WTC11 (cell line): ENCODE measurements around the gene C2orf66. TPM values are rescaled to one million over a fixed set of nuclear protein-coding genes. Genes with fewer than 3 reads are reported as not detected.

Experiments
- ATAC-seq: fragments of 200-7000 bp; cut with Tn5 transposase; 2 replicates; pipeline ENCODE4 v1.10.0; 2021; ENCODE audit warnings: mild to moderate bottlenecking, moderate library complexity
- Bru-seq: library from RNA; stranded (reverse); fragments of 400-500 nt; gene quantifications from one replicate; lab custom pipeline; 2021; lab: Mats Ljungman, UMichigan
- CTCF ChIA-PET: fragments of 300-600 bp; sonication (Branson Sonifier 250); formaldehyde crosslinking; loops from one replicate; lab custom pipeline; 2021; ENCODE audit warnings: antibody characterized with exemption; lab: Charles Lee
- POLR2A ChIA-PET: fragments of 350-600 bp; sonication (Branson Sonifier 250); formaldehyde crosslinking; loops from one replicate; lab custom pipeline; 2021; ENCODE audit warnings: antibody characterized with exemption; lab: Charles Lee
- DNase-seq: peaks from one replicate; pipeline ENCODE4 v3.0.0; 2021; ENCODE audit warnings: low spot score
- H3K27ac Mint-ChIP-seq: 2 replicates; pipeline ENCODE4 v1.8.0; 2021; ENCODE audit warnings: mixed read lengths
- H3K27me3 Mint-ChIP-seq: 2 replicates; pipeline ENCODE4 v1.8.0; 2021; ENCODE audit warnings: low read depth, mild to moderate bottlenecking, moderate library complexity, mixed read lengths
- H3K36me3 Mint-ChIP-seq: 2 replicates; pipeline ENCODE4 v1.8.0; 2021; ENCODE audit warnings: mixed read lengths
- H3K4me1 Mint-ChIP-seq: 2 replicates; pipeline ENCODE4 v1.8.0; 2022; ENCODE audit warnings: mixed read lengths
- H3K4me3 Mint-ChIP-seq: 2 replicates; pipeline ENCODE4 v1.8.0; 2021; ENCODE audit warnings: mild to moderate bottlenecking, moderate library complexity, mixed read lengths
- H3K9me3 Mint-ChIP-seq: 2 replicates; pipeline ENCODE4 v1.8.0; 2021; ENCODE audit warnings: mixed read lengths
- AR ChIP-seq: fragments of 250-450 bp; sonication (Bioruptor Pico); IDR thresholded peaks from 2 replicates; pipeline ENCODE4 v1.9.0; 2021; ENCODE audit warnings: mild to moderate bottlenecking
- ATF2 ChIP-seq: sonication (generic); formaldehyde crosslinking; IDR thresholded peaks from 2 replicates; pipeline ENCODE4 v1.8.1; 2022; ENCODE audit warnings: low read depth, missing genetic modification reagents, borderline replicate concordance
- E2F5 ChIP-seq: sonication (generic); formaldehyde crosslinking; IDR thresholded peaks from 2 replicates; pipeline ENCODE4 v1.8.1; 2022; ENCODE audit warnings: mild to moderate bottlenecking, moderate library complexity, missing genetic modification reagents
- EMX1 ChIP-seq: fragments of 250-450 bp; sonication (Bioruptor Pico); IDR thresholded peaks from 2 replicates; pipeline ENCODE4 v1.8.0; 2021; ENCODE audit warnings: mild to moderate bottlenecking
- ERG ChIP-seq: fragments of 250-450 bp; sonication (Bioruptor Pico); IDR thresholded peaks from 2 replicates; pipeline ENCODE4 v1.8.0; 2021; ENCODE audit warnings: mild to moderate bottlenecking
- GABPB1 ChIP-seq: sonication (generic); formaldehyde crosslinking; IDR thresholded peaks from 2 replicates; pipeline ENCODE4 v1.8.1; 2023; ENCODE audit warnings: mild to moderate bottlenecking, missing genetic modification reagents
- JAZF1 ChIP-seq: fragments of 250-450 bp; sonication (Bioruptor Pico); IDR thresholded peaks from 2 replicates; pipeline ENCODE4 v1.9.0; 2021; ENCODE audit warnings: moderate library complexity, mild to moderate bottlenecking, inconsistent platforms
- NFATC4 ChIP-seq: fragments of 250-450 bp; sonication (Bioruptor Pico); IDR thresholded peaks from 2 replicates; pipeline ENCODE4 v1.9.0; 2021; ENCODE audit warnings: mild to moderate bottlenecking
- NFE2L1 ChIP-seq: sonication (generic); formaldehyde crosslinking; IDR thresholded peaks from 2 replicates; pipeline ENCODE4 v1.8.1; 2023; ENCODE audit warnings: missing genetic modification reagents
- RELA ChIP-seq: sonication (generic); formaldehyde crosslinking; IDR thresholded peaks from 2 replicates; pipeline ENCODE4 v1.8.1; 2022; ENCODE audit warnings: missing genetic modification reagents, mild to moderate bottlenecking, borderline replicate concordance
- STAT6 ChIP-seq: sonication (generic); formaldehyde crosslinking; conservative IDR thresholded peaks from 2 replicates; pipeline ENCODE4 v1.8.1; 2023; ENCODE audit warnings: mild to moderate bottlenecking, low read depth, missing genetic modification reagents, moderate library complexity
- USF1 ChIP-seq: sonication (generic); formaldehyde crosslinking; IDR thresholded peaks from 2 replicates; pipeline ENCODE4 v1.8.0; 2022; ENCODE audit warnings: mild to moderate bottlenecking, missing genetic modification reagents
- ZBTB43 ChIP-seq: sonication (generic); formaldehyde crosslinking; IDR thresholded peaks from 2 replicates; pipeline ENCODE4 v1.8.1; 2023; ENCODE audit warnings: mild to moderate bottlenecking, missing genetic modification reagents
- ZNF121 ChIP-seq: sonication (generic); formaldehyde crosslinking; IDR thresholded peaks from 2 replicates; pipeline ENCODE4 v1.8.0; 2023; ENCODE audit warnings: missing genetic modification reagents
- ZNF263 ChIP-seq: sonication (generic); formaldehyde crosslinking; IDR thresholded peaks from 2 replicates; pipeline ENCODE4 v1.8.1; 2022; ENCODE audit warnings: low read depth, mild to moderate bottlenecking, moderate library complexity, missing genetic modification reagents
- ZNF532 ChIP-seq: fragments of 250-450 bp; sonication (Bioruptor Pico); IDR thresholded peaks from 2 replicates; pipeline ENCODE4 v1.9.0; 2021; ENCODE audit warnings: mild to moderate bottlenecking, borderline replicate concordance
- long read RNA-seq, 3 experiments: library from RNA in 1 of 3; library from capped mRNA in 1 of 3; library from polyadenylated mRNA in 1 of 3; unstranded in 2 of 3; stranded (forward) in 1 of 3; transcript quantifications; one replicate each; pipeline ENCODE4 v2.0.0, GENCODE V29; 2021
- total RNA-seq: library from RNA; stranded (reverse); gene quantifications from 3 replicates; pipeline ENCODE4 v1.2.3, GENCODE V29; 2021

C2orf66 gene
- total RNA-seq (not detected in 3 replicates), Bru-seq, nascent RNA (percentile 25 among the genes with signal in this experiment)
- long read RNA-seq, experiment 1: 0 reads
- long read RNA-seq, experiment 2: 0 reads
- long read RNA-seq, experiment 3: 0 reads

GRCh38 chr2:196809260-196809659 lies at the start of gene C2orf66:
Gene C2orf66, minus strand, starts transcription at chr2:196809355. Its CDS starts 19 bp downstream, at chr2:196809336.
- ATAC-seq: no peak
- H3K4me3 Mint-ChIP-seq: no peak within 1 kb of the TSS
- CTCF ChIA-PET: no interaction called here
- H3K9me3 Mint-ChIP-seq: peaks cover 7% of the 10 kb centered on the region; the same call in 1 of the 2 replicates
- no peak for DNase-seq
- no peaks in the 10 kb centered on the region for H3K36me3 Mint-ChIP-seq
- no peaks in the 10 kb centered on the region for H3K4me1 Mint-ChIP-seq
- TF ChIP-seq ZNF121 (CRISPR knock-in tag) (no peak), ZBTB43 (CRISPR knock-in tag) (no peak), NFATC4 (CRISPR knock-in tag) (no peak), GABPB1 (CRISPR knock-in tag) (no peak), ZNF263 (CRISPR knock-in tag) (no peak), JAZF1 (CRISPR knock-in tag) (no peak), ZNF532 (CRISPR knock-in tag) (no peak), STAT6 (CRISPR knock-in tag) (no peak), EMX1 (no peak)
- TF ChIP-seq, all 79 proteins: peak for 0
- Mint-ChIP-seq H3K27me3 (peaks cover 27% of the 10 kb centered on the region), H3K27ac (peak within 1 kb of the TSS; percentile 62; the same call in 1 of the 2 replicates)
- POLR2A ChIA-PET: interaction anchor here (1.0 kb wide), 1 partner anchor 10 kb away, joined by 3 read pairs; the partner anchor contains the start of gene GTF3C3

- no peak overlapping the region for H3K27ac Mint-ChIP-seq
- CTCF ChIA-PET: interaction anchor here (0.7 kb wide), 1 partner anchor 314 kb away, joined by 3 read pairs; no protein-coding TSS in a partner anchor
- H3K36me3 Mint-ChIP-seq: peaks cover 11% of the 10 kb centered on the region
- no peaks in the 10 kb centered on the region for H3K4me1 Mint-ChIP-seq
- DNase-seq (no peak), ATAC-seq (no peak)
- no peaks in the 10 kb centered on the region for H3K27me3 Mint-ChIP-seq
- POLR2A ChIA-PET: no interaction called here
- H3K9me3 Mint-ChIP-seq: peaks cover 11% of the 10 kb centered on the region
- H3K4me3 Mint-ChIP-seq: no peak overlapping the region
- TF ChIP-seq NFE2L1 (CRISPR knock-in tag) (no peak), RELA (CRISPR knock-in tag) (no peak), ATF2 (CRISPR knock-in tag) (no peak), E2F5 (CRISPR knock-in tag) (no peak), USF1 (no peak), AR (CRISPR knock-in tag) (no peak), ERG (CRISPR knock-in tag) (no peak)
Observed at GRCh38 chr2:196854629-196855028, 45.5 kb upstream of the C2orf66 start.
